HG03378 (cell line): ENCODE data around the gene CCNY.

ENCODE experiments used
- ATAC-seq: cut with Tn5 transposase; IDR thresholded peaks from one replicate; pipeline ENCODE4 v1.9.1; 2021; ENCODE audit warnings: mild to moderate bottlenecking, moderate library complexity; ENCODE audit not compliant: unreplicated experiment

Gene CCNY

GRCh38 chr10:35379226-35380137 lies 43.2 kb downstream of the CCNY start:
- peak; percentile 89 for ATAC-seq

GRCh38 chr10:35382096-35382495 lies 45.8 kb downstream of the CCNY start:
- no peak for ATAC-seq

- ATAC-seq = no peak
Observed at GRCh38 chr10:35384265-35384868, 48.1 kb downstream of the CCNY start.

GRCh38 chr10:35386594-35387174 lies 50.4 kb downstream of the CCNY start:
- ATAC-seq = no peak

- ATAC-seq = peak; percentile 71
Observed at GRCh38 chr10:35387768-35388167, 51.5 kb downstream of the CCNY start.

GRCh38 chr10:35388197-35388596 lies 51.9 kb downstream of the CCNY start:
- ATAC-seq = peak; percentile 51

- ATAC-seq = no peak
Observed at GRCh38 chr10:35388682-35389081, 52.4 kb downstream of the CCNY start.

- ATAC-seq = no peak
Observed at GRCh38 chr10:35390161-35390840, 54.0 kb downstream of the CCNY start.

GRCh38 chr10:35390843-35391152 lies 54.5 kb downstream of the CCNY start:
- no peak for ATAC-seq

- no peak for ATAC-seq
Observed at GRCh38 chr10:35391153-35391953, 55.0 kb downstream of the CCNY start.

- no peak for ATAC-seq
Observed at GRCh38 chr10:35391954-35392262, 55.6 kb downstream of the CCNY start.

- no peak for ATAC-seq
Observed at GRCh38 chr10:35392482-35393228, 56.3 kb downstream of the CCNY start.

- ATAC-seq = no peak
Observed at GRCh38 chr10:35394411-35394851, 58.1 kb downstream of the CCNY start.

- ATAC-seq = no peak
Observed at GRCh38 chr10:35394934-35395333, 58.6 kb downstream of the CCNY start.

- ATAC-seq = no peak
Observed at GRCh38 chr10:35396560-35397434, 60.5 kb downstream of the CCNY start.

- ATAC-seq = no peak
Observed at GRCh38 chr10:35397953-35398352, 61.6 kb downstream of the CCNY start.

- no peak for ATAC-seq
Observed at GRCh38 chr10:35398355-35398754, 62.0 kb downstream of the CCNY start.

- ATAC-seq = no peak
Observed at GRCh38 chr10:35398908-35399307, 62.6 kb downstream of the CCNY start.

GRCh38 chr10:35399414-35400009 lies 63.2 kb downstream of the CCNY start:
- no peak for ATAC-seq
